SK-N-SH (cell line): ENCODE data around the gene MTREX. TPM values are rescaled to one million over a fixed set of nuclear protein-coding genes. Genes with fewer than 3 reads are reported as not detected.

Experiments
- CTCF ChIA-PET: fragments of 300-600, 350-600 bp; formaldehyde crosslinking; extraction: SDS; loops from one replicate; lab custom pipeline; 2021; lab: Yijun Ruan, JAX
- POLR2A ChIA-PET: fragments of 350-600 bp; sonication (Branson Sonifier 250); formaldehyde crosslinking; extraction: SDS; loops from one replicate; lab custom pipeline; 2020; ENCODE audit warnings: antibody characterized with exemption, inconsistent platforms; lab: Yijun Ruan, JAX
- DNase-seq: peaks from one replicate; pipeline ENCODE4 v3.0.0; 2012
- H2AFZ ChIP-seq: fragments of 200-600 bp; sonication (generic); 2 replicates; pipeline ENCODE4 v1.8.1; 2016; ENCODE audit warnings: antibody characterized with exemption, mild to moderate bottlenecking, low read depth
- H3F3A ChIP-seq: fragments of 200-600 bp; sonication (generic); replicated peaks from 2 replicates; pipeline ENCODE3; 2016; ENCODE audit warnings: antibody characterized with exemption, mild to moderate bottlenecking; ENCODE audit not compliant: insufficient read depth
- H3K27ac ChIP-seq, 2 experiments: fragments of 200-500 bp in 1 of 2; fragments of 200-600 bp in 1 of 2; sonication (Bioruptor generic) in 1 of 2; sonication (generic), shearing (Covaris generic) in 1 of 2; 2 replicates each; pipeline versions ENCODE4 v1.5.1 to v1.6.1; 2014 to 2016; ENCODE audit warnings: low read depth in 2 of 2, inconsistent platforms in 1 of 2, low read length in 1 of 2, mild to moderate bottlenecking in 1 of 2, mixed read lengths in 1 of 2
- H3K27me3 ChIP-seq: fragments of 200-600 bp; sonication (generic), shearing (Covaris generic); 2 replicates; pipeline ENCODE4 v1.6.1; 2016; ENCODE audit warnings: mixed run types; ENCODE audit not compliant: insufficient read depth
- H3K36me3 ChIP-seq, 2 experiments: fragments of 200-500 bp in 1 of 2; fragments of 200-600 bp in 1 of 2; sonication (Bioruptor generic) in 1 of 2; sonication (generic) in 1 of 2; replicated peaks in 1 of 2; 2 replicates each; pipeline versions ENCODE3 to v1.5.1; 2014 to 2016; ENCODE audit warnings: low read length in 1 of 2, mild to moderate bottlenecking in 1 of 2; ENCODE audit not compliant: insufficient read depth in 2 of 2, control insufficient read depth in 1 of 2
- H3K4me1 ChIP-seq, 2 experiments: fragments of 200-500 bp in 1 of 2; fragments of 200-600 bp in 1 of 2; sonication (Bioruptor generic) in 1 of 2; sonication (generic), shearing (Covaris generic) in 1 of 2; 2 replicates each; pipeline versions ENCODE4 v1.5.1 to v1.6.1; 2014 to 2016; ENCODE audit warnings: low read depth in 1 of 2, low read length in 1 of 2, mixed run types in 1 of 2; ENCODE audit not compliant: insufficient read depth in 2 of 2, control insufficient read depth in 1 of 2
- H3K4me2 ChIP-seq: fragments of 200-600 bp; sonication (generic), shearing (Covaris generic); 2 replicates; pipeline ENCODE4 v1.6.1; 2017; ENCODE audit warnings: mixed run types
- H3K4me3 ChIP-seq, 2 experiments: fragments of 200-500 bp in 1 of 2; fragments of 200-600 bp in 1 of 2; sonication (Bioruptor generic) in 1 of 2; sonication (generic), shearing (Covaris generic) in 1 of 2; 2 replicates each; pipeline versions ENCODE4 v1.5.1 to v1.8.1; 2014 to 2016; ENCODE audit warnings: low read depth in 2 of 2, inconsistent platforms in 1 of 2, low read length in 1 of 2, mild to moderate bottlenecking in 1 of 2, mixed read lengths in 1 of 2, moderate library complexity in 1 of 2
- H3K79me2 ChIP-seq: fragments of 200-600 bp; sonication (generic); 2 replicates; pipeline ENCODE4 v1.8.1; 2017; ENCODE audit warnings: mild to moderate bottlenecking; ENCODE audit not compliant: insufficient read depth
- H3K9ac ChIP-seq: fragments of 200-600 bp; sonication (generic); 2 replicates; pipeline ENCODE4 v1.6.1; 2017; ENCODE audit warnings: mixed run types
- H3K9me2 ChIP-seq: fragments of 200-600 bp; sonication (generic); 2 replicates; pipeline ENCODE4 v1.6.1; 2017; ENCODE audit warnings: mixed run types
- H3K9me3 ChIP-seq: fragments of 200-600 bp; sonication (generic); 2 replicates; pipeline ENCODE4 v1.6.1; 2017; ENCODE audit warnings: mixed run types, mild to moderate bottlenecking, moderate library complexity
- H4K20me1 ChIP-seq: fragments of 200-600 bp; sonication (generic); 2 replicates; pipeline ENCODE4 v1.6.1; 2017; ENCODE audit warnings: mild to moderate bottlenecking, mixed run types; ENCODE audit not compliant: insufficient read depth
- CTCF ChIP-seq: fragments of 200-600 bp; sonication (generic); IDR thresholded peaks from 2 replicates; pipeline ENCODE4 v1.6.1; 2017; ENCODE audit warnings: antibody characterized with exemption, mild to moderate bottlenecking, moderate library complexity
- EZH2phosphoT487 ChIP-seq: fragments of 200-600 bp; sonication (generic); IDR thresholded peaks from 2 replicates; pipeline ENCODE4 v1.6.1; 2017; ENCODE audit warnings: low read depth, mixed run types, mild to moderate bottlenecking, antibody characterized with exemption, moderate library complexity, borderline replicate concordance
- FOSL2 ChIP-seq: IDR thresholded peaks from 2 replicates; pipeline ENCODE4 v1.4.0; 2012; ENCODE audit warnings: low read depth, mild to moderate bottlenecking, moderate library complexity, borderline replicate concordance
- FOXM1 ChIP-seq: IDR thresholded peaks from 2 replicates; pipeline ENCODE4 v1.4.0; 2012; ENCODE audit warnings: low read depth, mild to moderate bottlenecking
- GABPA ChIP-seq: IDR thresholded peaks from 2 replicates; pipeline ENCODE4 v1.4.0; 2012; ENCODE audit warnings: low read depth, mild to moderate bottlenecking
- JUND ChIP-seq: IDR thresholded peaks from 2 replicates; pipeline ENCODE4 v1.4.0; 2012
- MAX ChIP-seq: IDR thresholded peaks from 2 replicates; pipeline ENCODE4 v1.4.0; 2012; ENCODE audit warnings: low read depth
- NFIC ChIP-seq: IDR thresholded peaks from 2 replicates; pipeline ENCODE4 v1.4.0; 2012; ENCODE audit warnings: borderline replicate concordance
- PBX3 ChIP-seq: IDR thresholded peaks from 2 replicates; pipeline ENCODE4; 2012
- POLR2AphosphoS5 ChIP-seq: IDR thresholded peaks from 2 replicates; pipeline ENCODE4 v1.6.1; 2012; ENCODE audit warnings: low read depth, low read length
- RFX5 ChIP-seq: IDR thresholded peaks from 2 replicates; pipeline ENCODE4 v1.6.1; 2012; ENCODE audit warnings: mild to moderate bottlenecking, improper control_type of control experiment, low read length
- RXRA ChIP-seq: IDR thresholded peaks from 2 replicates; pipeline ENCODE4 v1.4.0; 2012; ENCODE audit warnings: low read depth, mild to moderate bottlenecking, borderline replicate concordance
- SIN3A ChIP-seq: IDR thresholded peaks from 2 replicates; pipeline ENCODE4 v1.6.1; 2012; ENCODE audit warnings: low read depth, mild to moderate bottlenecking, low read length, moderate library complexity, borderline replicate concordance
- SMC3 ChIP-seq: IDR thresholded peaks from 2 replicates; pipeline ENCODE4 v1.6.1; 2012; ENCODE audit warnings: low read depth, low read length, improper control_type of control experiment
- TAF1 ChIP-seq: IDR thresholded peaks from 2 replicates; pipeline ENCODE4 v1.6.1; 2012; ENCODE audit warnings: low read depth, mild to moderate bottlenecking, low read length, moderate library complexity, borderline replicate concordance
- TCF12 ChIP-seq: IDR thresholded peaks from 2 replicates; pipeline ENCODE4 v1.4.0; 2012
- USF2 ChIP-seq: fragments of 150-350 bp; IDR thresholded peaks from 2 replicates; pipeline ENCODE4 v1.6.1; 2017; ENCODE audit warnings: antibody characterized with exemption, low read length, low read depth, borderline replicate concordance
- YY1 ChIP-seq: IDR thresholded peaks from 2 replicates; pipeline ENCODE4 v1.4.0; 2012; ENCODE audit warnings: low read depth, mild to moderate bottlenecking
- ZBTB33 ChIP-seq: IDR thresholded peaks from 2 replicates; pipeline ENCODE4 v1.4.0; 2012; ENCODE audit warnings: low read depth, borderline replicate concordance
- WGBS: methylation state at CpG from one replicate; pipeline ENCODE4 v1.1.6; 2017; ENCODE audit warnings: low lambda C conversion rate; 5-methylcytosine and 5-hydroxymethylcytosine counted together
- polyA plus RNA-seq, 3 experiments: library from polyadenylated mRNA; depleted of rRNA; stranded (reverse); fragments of >200 nt; gene quantifications; 2 replicates each; pipeline ENCODE4 v1.2.3, GENCODE V29; 2012

The MTREX gene
- polyA plus RNA-seq, 1 of the 3 experiments (the other 2 are of a cell fraction), result 11.2 TPM

GRCh38 chr5:55385846-55386245 lies 78.1 kb downstream of the MTREX start:
- no peaks in the 10 kb centered on the region; a peak in 1 of 4 replicates for H3K4me1 ChIP-seq
- H4K20me1 ChIP-seq, result no peaks in the 10 kb centered on the region
- DNase-seq, result no peak
- H3K27ac ChIP-seq, result no peak overlapping the region
- peaks cover 4% of the 10 kb centered on the region; the same call in 1 of the 2 replicates for H3K9me2 ChIP-seq
- peaks cover 7% of the 10 kb centered on the region; the same call in 1 of the 2 replicates for H3K79me2 ChIP-seq
- no peak overlapping the region for H3K9ac ChIP-seq
- TF ChIP-seq GABPA (no peak), ZBTB33 (no peak), SIN3A (no peak), RFX5 (no peak), SMC3 (no peak), FOXM1 (no peak), EZH2phosphoT487 (no peak), YY1 (no peak), POLR2AphosphoS5 (no peak), USF2 (no peak), TCF12 (no peak), NFIC (no peak), CTCF (no peak), PBX3 (no peak), MAX (no peak), JUND (no peak), RXRA (no peak), TAF1 (no peak), FOSL2 (no peak)
- TF ChIP-seq, all 33 proteins: peak for 0
- Histone ChIP-seq H2AFZ (no peak overlapping the region), H3F3A (peaks cover 15% of the 10 kb centered on the region), H3K4me2 (no peak overlapping the region), H3K36me3 (peaks cover 56 to 75% of the 10 kb centered on the region in 2 experiments), H3K4me3 (no peak overlapping the region), H3K9me3 (peaks cover 9% of the 10 kb centered on the region; the same call in 1 of the 2 replicates), H3K27me3 (no peaks in the 10 kb centered on the region)
- ChIA-PET POLR2A (no interaction called here), CTCF (interaction anchor here (0.6 to 1.8 kb wide), 4 partner anchors 12 to 1256 kb away, joined by 3 to 6 read pairs (median 4); no protein-coding TSS in a partner anchor)
- WGBS, result 84% methylated on average over 3 of the region's 3 CpGs
